ENCODE measurements around the gene SYT9.

The SYT9 gene

GRCh38 chr11:7417328-7417727 is 165.6 kb downstream of the SYT9 start:
- no peak for DNase-seq (ENCODE audit: low read depth)
- no peak overlapping the region for H3K4me3 ChIP-seq (ENCODE audit: low read length)
- TF ChIP-seq, protein P1, sequence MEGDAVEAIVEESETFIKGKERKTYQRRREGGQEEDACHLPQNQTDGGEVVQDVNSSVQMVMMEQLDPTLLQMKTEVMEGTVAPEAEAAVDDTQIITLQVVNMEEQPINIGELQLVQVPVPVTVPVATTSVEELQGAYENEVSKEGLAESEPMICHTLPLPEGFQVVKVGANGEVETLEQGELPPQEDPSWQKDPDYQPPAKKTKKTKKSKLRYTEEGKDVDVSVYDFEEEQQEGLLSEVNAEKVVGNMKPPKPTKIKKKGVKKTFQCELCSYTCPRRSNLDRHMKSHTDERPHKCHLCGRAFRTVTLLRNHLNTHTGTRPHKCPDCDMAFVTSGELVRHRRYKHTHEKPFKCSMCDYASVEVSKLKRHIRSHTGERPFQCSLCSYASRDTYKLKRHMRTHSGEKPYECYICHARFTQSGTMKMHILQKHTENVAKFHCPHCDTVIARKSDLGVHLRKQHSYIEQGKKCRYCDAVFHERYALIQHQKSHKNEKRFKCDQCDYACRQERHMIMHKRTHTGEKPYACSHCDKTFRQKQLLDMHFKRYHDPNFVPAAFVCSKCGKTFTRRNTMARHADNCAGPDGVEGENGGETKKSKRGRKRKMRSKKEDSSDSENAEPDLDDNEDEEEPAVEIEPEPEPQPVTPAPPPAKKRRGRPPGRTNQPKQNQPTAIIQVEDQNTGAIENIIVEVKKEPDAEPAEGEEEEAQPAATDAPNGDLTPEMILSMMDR (IDR thresholded peaks at IDR 0.05; ENCODE audit: insufficient read depth, low read depth, low read length, missing control alignments), result no peak

GRCh38 chr11:7418061-7418460 is 166.4 kb downstream of the SYT9 start:
- no peak overlapping the region for H3K4me3 ChIP-seq (ENCODE audit: low read length)
- peak; percentile 76 for DNase-seq (ENCODE audit: low read depth)
- TF ChIP-seq, protein P1 (IDR thresholded peaks at IDR 0.05; ENCODE audit: insufficient read depth, low read depth, low read length, missing control alignments), result no peak

DNA sequence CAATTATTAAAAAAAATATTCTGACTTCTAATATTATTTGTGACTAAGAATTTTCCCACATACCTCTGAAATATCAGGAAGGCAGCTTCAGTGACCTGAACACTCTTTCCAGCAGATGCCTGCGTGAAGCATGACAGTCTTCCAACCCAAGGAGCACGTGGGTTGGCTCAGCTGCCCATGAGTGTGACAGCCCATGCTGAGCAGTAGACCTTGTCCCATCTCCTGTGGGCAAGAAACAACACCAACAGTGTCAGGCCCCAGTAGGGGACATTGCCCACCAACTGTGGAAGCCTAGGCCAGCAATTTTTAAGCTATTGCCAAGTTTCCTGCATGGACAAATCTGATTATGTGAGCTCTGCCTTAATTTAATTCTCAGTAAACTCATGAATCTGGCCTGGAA is 167.2 kb downstream of the SYT9 start:
- DNase-seq (ENCODE audit: low read depth), result no peak
- no peak overlapping the region for H3K4me3 ChIP-seq (ENCODE audit: low read length)
- TF ChIP-seq, protein P1 (IDR thresholded peaks at IDR 0.05; ENCODE audit: insufficient read depth, low read depth, low read length, missing control alignments), result no peak

- DNase-seq (ENCODE audit: low read depth), result no peak
- TF ChIP-seq, protein P1 (IDR thresholded peaks at IDR 0.05; ENCODE audit: insufficient read depth, low read depth, low read length, missing control alignments), result no peak
- H3K4me3 ChIP-seq (ENCODE audit: low read length), result no peak overlapping the region
Observed at GRCh38 chr11:7421136-7421535, 169.4 kb downstream of the SYT9 start.

- H3K4me3 ChIP-seq (ENCODE audit: low read length), result no peak overlapping the region
- DNase-seq (ENCODE audit: low read depth), result no peak
- TF ChIP-seq, protein P1 (IDR thresholded peaks at IDR 0.05; ENCODE audit: insufficient read depth, low read depth, low read length, missing control alignments), result no peak
Observed at GRCh38 chr11:7422544-7423331, 171.0 kb downstream of the SYT9 start.

DNA sequence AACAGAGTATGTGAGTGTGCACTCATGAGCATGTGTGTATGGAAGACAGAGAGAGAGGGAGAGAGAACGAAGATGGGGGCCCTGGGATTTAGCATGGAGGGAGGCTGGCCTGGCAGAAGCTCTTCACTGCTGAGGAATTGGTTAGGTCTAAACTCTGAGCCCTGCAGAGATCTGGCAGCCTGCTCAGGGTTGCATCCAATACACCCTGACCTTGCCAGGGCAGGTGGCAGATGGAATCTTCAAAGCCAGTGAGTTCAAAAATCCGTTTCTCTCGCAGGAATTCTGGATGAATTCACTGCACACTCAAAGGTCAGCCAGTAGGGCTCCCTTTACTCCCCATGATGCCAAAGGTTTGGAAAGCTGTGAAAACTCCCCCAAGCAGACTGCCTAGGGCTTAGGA is 172.2 kb downstream of the SYT9 start:
- DNase-seq (ENCODE audit: low read depth), result no peak
- TF ChIP-seq, protein P1 (IDR thresholded peaks at IDR 0.05; ENCODE audit: insufficient read depth, low read depth, low read length, missing control alignments), result no peak

GRCh38 chr11:7427733-7428132 is 176.0 kb downstream of the SYT9 start:
- no peak overlapping the region for H3K4me3 ChIP-seq (ENCODE audit: low read length)
- DNase-seq (ENCODE audit: low read depth), result no peak
- TF ChIP-seq, protein P1 (IDR thresholded peaks at IDR 0.05; ENCODE audit: insufficient read depth, low read depth, low read length, missing control alignments), result no peak

More for the DNA sequence above, 172.2 kb downstream of the SYT9 start:
- H3K4me3 ChIP-seq (ENCODE audit: low read length), result no peak overlapping the region

Data from epithelial cell of esophagus (primary cell).